Measurements from ENCODE around the gene GPR32.

Gene GPR32

GRCh38 chr19:50814883-50815282 lies 44.6 kb downstream of the GPR32 start:
- intact Hi-C loops (cut with micrococcal nuclease): no loop called here
- Mint-ChIP-seq H3K36me3 (ENCODE audit: low read depth) (no peaks in the 10 kb centered on the region), H3K27ac (no peak overlapping the region), H3K9me3 (no peaks in the 10 kb centered on the region), H3K27me3 (peaks cover 66% of the 10 kb centered on the region), H3K4me1 (ENCODE audit: low read depth) (peaks cover 14% of the 10 kb centered on the region), H3K4me3 (no peak overlapping the region)

- intact Hi-C loops (cut with micrococcal nuclease): no loop called here
- peaks cover 69% of the 10 kb centered on the region for H3K27me3 Mint-ChIP-seq
- no peak overlapping the region for H3K4me3 Mint-ChIP-seq
- no peak overlapping the region for H3K27ac Mint-ChIP-seq
- H3K4me1 Mint-ChIP-seq (ENCODE audit: low read depth): peaks cover 20% of the 10 kb centered on the region
- H3K9me3 Mint-ChIP-seq: no peaks in the 10 kb centered on the region
- H3K36me3 Mint-ChIP-seq (ENCODE audit: low read depth): no peaks in the 10 kb centered on the region
Observed at GRCh38 chr19:50815439-50815838, 45.2 kb downstream of the GPR32 start.

- H3K27ac Mint-ChIP-seq: no peak overlapping the region
- intact Hi-C loops (cut with micrococcal nuclease): no loop called here
- peak overlapping the region; percentile 69 for H3K4me3 Mint-ChIP-seq
- H3K4me1 Mint-ChIP-seq (ENCODE audit: low read depth): peaks cover 30% of the 10 kb centered on the region
- H3K27me3 Mint-ChIP-seq: peaks cover 86% of the 10 kb centered on the region
- H3K36me3 Mint-ChIP-seq (ENCODE audit: low read depth): no peaks in the 10 kb centered on the region
- no peaks in the 10 kb centered on the region for H3K9me3 Mint-ChIP-seq
Observed at GRCh38 chr19:50817941-50818858, 47.9 kb downstream of the GPR32 start.

- H3K36me3 Mint-ChIP-seq (ENCODE audit: low read depth): no peaks in the 10 kb centered on the region
- H3K4me1 Mint-ChIP-seq (ENCODE audit: low read depth): peaks cover 30% of the 10 kb centered on the region
- H3K4me3 Mint-ChIP-seq: no peak overlapping the region
- H3K27ac Mint-ChIP-seq: no peak overlapping the region
- H3K9me3 Mint-ChIP-seq: no peaks in the 10 kb centered on the region
- H3K27me3 Mint-ChIP-seq: peaks cover 92% of the 10 kb centered on the region
- intact Hi-C loops (cut with micrococcal nuclease): no loop called here
Observed at GRCh38 chr19:50818859-50819472, 48.7 kb downstream of the GPR32 start.

GRCh38 chr19:50819636-50820035 lies 49.4 kb downstream of the GPR32 start:
- intact Hi-C loops (cut with micrococcal nuclease): no loop called here
- Mint-ChIP-seq H3K4me1 (ENCODE audit: low read depth) (peaks cover 30% of the 10 kb centered on the region), H3K27me3 (peaks cover 90% of the 10 kb centered on the region), H3K9me3 (no peaks in the 10 kb centered on the region), H3K27ac (no peak overlapping the region), H3K4me3 (no peak overlapping the region), H3K36me3 (ENCODE audit: low read depth) (no peaks in the 10 kb centered on the region)

- Mint-ChIP-seq H3K27me3 (peaks cover 85% of the 10 kb centered on the region), H3K4me1 (ENCODE audit: low read depth) (peaks cover 30% of the 10 kb centered on the region), H3K4me3 (peak overlapping the region; percentile 54), H3K27ac (peak overlapping the region; percentile 56), H3K36me3 (ENCODE audit: low read depth) (no peaks in the 10 kb centered on the region), H3K9me3 (no peaks in the 10 kb centered on the region)
- intact Hi-C loops (cut with micrococcal nuclease): no loop called here
Observed at GRCh38 chr19:50820086-50820485, 49.8 kb downstream of the GPR32 start.

GRCh38 chr19:50820549-50821247 lies 50.4 kb downstream of the GPR32 start:
- intact Hi-C loops (cut with micrococcal nuclease): no loop called here
- Mint-ChIP-seq H3K4me1 (ENCODE audit: low read depth) (peaks cover 30% of the 10 kb centered on the region), H3K4me3 (peak overlapping the region; percentile 54), H3K27ac (peak overlapping the region; percentile 56), H3K27me3 (peaks cover 80% of the 10 kb centered on the region), H3K36me3 (ENCODE audit: low read depth) (no peaks in the 10 kb centered on the region), H3K9me3 (no peaks in the 10 kb centered on the region)

- H3K4me1 Mint-ChIP-seq (ENCODE audit: low read depth): peaks cover 30% of the 10 kb centered on the region
- peak overlapping the region; percentile 56 for H3K27ac Mint-ChIP-seq
- H3K27me3 Mint-ChIP-seq: peaks cover 80% of the 10 kb centered on the region
- intact Hi-C loops (cut with micrococcal nuclease): no loop called here
- H3K4me3 Mint-ChIP-seq: peak overlapping the region; percentile 25
- H3K36me3 Mint-ChIP-seq (ENCODE audit: low read depth): no peaks in the 10 kb centered on the region
- no peaks in the 10 kb centered on the region for H3K9me3 Mint-ChIP-seq
Observed at GRCh38 chr19:50821248-50821612, 51.0 kb downstream of the GPR32 start.
